GM18868 (cell line): ENCODE data around the gene SPAG16.

Experiments
- ATAC-seq: cut with Tn5 transposase; IDR thresholded peaks from one replicate; pipeline ENCODE4 v1.9.1; 2021; ENCODE audit warnings: mild to moderate bottlenecking, moderate library complexity; ENCODE audit not compliant: unreplicated experiment

SPAG16 gene

DNA sequence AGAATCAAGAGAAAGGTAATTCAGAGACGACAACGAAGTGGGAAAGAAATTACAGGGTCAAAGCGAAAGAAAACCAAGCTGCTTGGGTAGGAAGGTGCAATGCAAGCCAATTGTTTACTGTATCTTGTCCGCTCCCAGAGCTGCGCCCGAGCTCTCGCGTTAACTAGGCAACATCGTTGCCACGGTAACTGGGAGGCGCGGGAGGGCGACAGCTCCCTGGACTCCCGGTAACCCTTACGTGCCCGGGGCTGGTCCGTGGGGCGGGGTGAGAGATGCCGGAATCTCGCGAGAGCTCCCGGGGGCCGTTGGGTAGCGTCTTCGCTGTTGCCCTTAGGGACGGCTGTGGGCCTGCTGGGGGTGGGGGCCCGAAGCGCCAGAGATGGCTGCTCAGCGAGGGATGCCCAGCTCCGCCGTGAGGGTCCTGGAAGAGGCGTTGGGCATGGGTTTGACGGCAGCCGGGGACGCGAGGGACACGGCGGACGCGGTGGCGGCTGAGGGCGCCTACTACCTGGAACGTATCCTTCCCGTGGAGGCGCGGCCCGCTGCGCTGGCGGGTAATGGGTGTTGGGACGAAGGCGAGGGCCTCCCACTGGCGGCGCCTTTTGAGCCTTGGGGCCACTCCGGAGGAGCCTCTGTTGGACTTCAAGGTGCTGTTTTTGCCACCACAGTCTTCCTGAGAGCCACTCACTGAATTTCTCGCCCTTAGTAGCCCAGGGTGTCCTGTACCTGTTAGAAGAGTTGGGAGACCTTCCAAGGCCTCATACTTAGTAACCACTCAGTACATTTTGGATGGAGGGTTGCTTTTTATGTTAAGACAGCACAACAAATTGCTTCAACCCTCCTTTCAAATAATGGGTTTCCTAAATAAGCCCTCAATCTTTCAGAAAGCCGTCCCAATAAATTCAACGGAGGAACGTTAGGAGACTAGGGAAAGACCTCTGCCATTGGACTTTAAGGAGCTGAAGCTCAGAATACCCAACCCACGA, at the start of gene SPAG16:
SPAG16 (plus strand) TSS at position 360 of the 986 bp plus-strand sequence.
- peak; percentile 99 for ATAC-seq

DNA sequence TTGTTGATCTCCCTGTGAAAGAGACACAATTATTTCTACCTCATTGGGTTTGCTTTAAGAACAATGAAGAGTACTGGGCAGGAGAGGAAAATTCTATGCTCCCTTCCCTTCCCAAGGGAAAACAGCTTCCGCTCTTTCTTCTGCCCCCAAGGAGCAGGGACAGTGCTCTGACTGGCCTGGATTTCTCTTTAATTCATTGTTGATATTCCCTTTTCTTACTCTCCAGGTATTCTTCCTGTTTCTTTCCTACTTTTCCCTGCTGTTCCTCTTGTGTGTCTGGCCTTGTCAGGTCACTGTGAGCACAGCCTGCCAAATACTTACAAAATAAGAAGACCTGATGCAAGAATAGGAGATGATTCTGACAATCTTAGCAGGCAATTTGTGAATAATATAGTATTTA, 49.6 kb upstream of the SPAG16 start:
- no peak for ATAC-seq

DNA sequence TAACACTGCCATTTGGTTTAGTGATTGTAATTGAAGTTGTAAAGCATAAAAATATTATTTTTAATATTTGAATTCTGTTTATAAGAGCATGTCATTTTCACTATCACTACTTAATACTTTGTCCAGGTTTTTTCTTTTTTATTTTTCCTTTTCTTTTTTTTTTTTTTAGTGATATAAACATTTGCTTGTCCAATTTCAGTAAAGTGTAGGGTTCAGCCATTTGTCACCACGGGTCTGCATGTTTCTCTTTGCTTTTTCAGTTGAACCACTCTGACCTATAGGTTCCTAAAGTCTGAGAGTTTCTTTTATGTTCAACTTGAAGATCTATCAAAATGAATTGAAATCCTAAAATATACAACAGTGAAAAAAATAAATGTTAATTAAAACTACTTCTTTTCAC, 48.5 kb upstream of the SPAG16 start:
- no peak for ATAC-seq

DNA sequence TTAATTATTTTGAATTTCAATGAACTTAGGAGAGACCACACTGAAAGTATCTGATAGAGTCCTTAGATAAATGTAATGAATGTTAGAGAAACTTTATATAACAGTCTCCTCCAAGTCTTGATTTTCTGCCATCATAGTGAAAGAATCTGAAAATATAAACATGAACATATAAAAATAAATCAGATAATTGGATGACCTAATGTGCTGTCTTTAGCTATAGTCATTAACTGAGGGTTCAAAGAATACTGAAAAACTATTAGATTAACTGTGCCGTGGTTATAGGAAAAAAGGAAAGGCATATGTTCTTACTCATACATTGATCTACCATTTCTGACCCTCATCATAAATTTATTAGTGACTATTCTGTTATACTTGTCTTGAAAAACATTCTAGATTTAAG, 47.0 kb upstream of the SPAG16 start:
- ATAC-seq, result no peak

DNA sequence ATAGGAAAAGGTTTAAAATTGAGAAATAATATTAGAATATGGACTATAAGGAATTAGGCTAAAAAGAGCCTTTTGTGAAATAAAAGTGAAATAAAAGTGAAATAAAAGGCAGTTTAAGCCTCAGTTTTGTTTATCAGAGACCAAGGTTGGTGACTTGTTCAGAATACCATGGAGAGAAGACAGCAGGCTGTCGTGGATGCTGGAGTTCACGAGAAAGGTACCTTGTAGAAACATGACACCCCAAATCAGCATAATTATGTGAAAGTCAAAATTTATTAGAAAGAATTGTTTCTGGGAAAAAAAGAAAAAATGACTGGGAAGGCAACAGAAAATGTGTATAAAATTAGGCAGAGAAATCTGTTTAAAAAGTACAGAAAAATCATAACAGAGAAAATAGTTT, 46.5 kb upstream of the SPAG16 start:
- ATAC-seq, result no peak

DNA sequence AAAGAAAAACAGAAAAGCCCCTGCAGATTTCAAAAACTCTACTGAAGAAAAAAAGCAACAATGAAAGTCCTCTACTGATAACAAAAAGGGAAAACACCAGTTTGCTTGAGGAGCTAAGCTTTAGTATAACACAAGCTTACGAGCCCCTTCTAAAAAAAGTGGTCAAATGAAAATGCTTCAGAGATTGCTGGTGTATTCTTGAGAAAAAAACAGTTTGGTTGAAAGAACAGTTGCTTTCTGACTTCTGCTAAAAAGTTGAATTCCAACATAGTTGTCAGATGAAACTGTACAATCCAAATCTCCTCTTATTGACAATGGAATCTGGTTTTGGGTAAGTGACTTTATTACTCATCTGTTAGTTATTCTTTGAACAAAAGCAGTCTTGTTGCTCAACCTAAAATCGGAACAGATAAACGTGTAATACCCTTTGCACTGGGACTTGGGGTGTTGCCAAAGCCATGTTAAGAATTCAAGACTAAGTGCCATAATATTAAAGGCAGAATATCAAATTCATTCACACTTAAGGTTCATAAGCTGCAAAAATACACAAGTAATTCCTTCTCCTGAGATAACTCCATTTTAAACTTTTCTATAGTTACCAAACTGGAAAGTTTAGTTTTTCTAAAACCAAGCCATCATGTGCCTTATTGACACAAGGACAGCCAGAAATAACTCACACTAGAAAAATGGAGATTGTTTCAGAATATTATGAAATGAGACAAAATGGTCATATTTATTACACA, 45.3 kb upstream of the SPAG16 start:
- ATAC-seq, result peak; percentile 45

DNA sequence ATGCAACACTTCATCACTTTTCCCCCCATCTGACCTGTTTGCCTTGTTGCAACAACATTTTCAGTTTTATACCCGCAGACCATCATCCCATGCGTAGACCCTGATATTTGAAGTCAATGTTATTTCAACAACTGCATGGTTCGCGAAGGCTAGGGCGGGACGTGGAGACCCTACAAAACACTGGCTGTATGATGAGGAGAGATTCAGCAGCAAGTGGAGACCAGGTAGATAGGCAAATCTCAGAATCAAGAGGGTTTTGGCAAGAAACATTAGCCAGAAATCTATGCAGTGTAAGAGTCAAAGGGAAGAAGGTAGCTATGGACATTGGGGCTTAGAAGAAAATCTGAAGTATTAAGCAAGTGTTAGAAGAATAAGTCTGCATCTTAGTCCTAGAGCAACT, 42.4 kb upstream of the SPAG16 start:
- no peak for ATAC-seq

DNA sequence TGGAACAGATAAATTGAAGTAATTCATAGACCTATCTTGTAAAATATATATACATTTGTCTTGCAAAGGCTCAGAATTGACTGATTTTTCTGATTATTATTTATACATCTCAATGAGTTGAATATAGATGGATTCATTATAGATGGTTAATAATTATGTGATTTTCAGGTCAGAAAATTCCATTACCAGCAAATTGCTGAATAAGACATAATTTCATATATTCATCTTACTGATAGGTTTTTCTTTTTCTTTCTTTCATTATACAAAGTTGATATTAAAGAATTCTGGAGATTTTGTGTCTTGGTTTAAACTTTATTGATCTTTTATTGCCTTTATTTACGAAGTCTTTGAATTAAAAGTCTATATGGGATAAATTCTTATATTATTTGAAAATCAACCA, 41.6 kb upstream of the SPAG16 start:
- ATAC-seq, result no peak

DNA sequence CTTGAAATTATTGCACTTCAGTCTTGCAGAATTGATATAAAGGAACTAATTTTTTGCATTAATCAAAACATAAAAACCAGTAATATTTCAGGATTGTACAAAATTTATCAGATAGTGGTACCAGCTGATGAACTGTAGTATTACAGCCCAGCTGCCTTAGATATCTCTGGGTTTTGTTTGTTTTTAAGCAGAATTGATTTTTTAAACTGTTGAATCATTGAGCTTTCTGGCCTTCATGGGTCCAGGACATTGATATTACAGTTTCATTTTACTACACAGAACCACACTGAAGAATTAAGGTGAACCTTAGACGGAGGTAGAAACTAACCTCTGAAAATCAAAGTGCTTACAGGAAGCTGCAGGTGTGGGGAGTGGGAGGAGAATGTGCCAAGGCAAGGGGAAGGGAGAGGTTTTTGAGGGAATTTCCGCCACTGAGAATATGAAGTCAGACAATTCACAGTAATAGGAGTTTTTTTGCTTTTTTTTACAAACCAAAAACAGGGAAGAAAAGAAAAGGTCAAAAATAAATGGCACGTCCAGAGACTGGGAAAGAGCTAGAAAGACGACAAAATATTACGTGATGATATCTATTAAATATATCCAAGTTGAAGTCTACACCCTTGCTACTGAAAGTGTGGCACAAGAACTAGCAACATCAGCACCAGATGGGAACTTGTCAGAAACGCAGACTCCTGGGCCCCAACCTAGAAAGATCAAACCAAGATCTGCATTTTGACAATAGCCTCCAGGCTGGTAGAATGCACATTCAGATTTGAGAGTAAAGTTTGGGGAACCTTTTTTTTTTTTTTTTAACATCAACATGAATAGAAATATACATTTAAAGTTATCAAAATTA, 40.8 kb upstream of the SPAG16 start:
- ATAC-seq, result peak; percentile 47

DNA sequence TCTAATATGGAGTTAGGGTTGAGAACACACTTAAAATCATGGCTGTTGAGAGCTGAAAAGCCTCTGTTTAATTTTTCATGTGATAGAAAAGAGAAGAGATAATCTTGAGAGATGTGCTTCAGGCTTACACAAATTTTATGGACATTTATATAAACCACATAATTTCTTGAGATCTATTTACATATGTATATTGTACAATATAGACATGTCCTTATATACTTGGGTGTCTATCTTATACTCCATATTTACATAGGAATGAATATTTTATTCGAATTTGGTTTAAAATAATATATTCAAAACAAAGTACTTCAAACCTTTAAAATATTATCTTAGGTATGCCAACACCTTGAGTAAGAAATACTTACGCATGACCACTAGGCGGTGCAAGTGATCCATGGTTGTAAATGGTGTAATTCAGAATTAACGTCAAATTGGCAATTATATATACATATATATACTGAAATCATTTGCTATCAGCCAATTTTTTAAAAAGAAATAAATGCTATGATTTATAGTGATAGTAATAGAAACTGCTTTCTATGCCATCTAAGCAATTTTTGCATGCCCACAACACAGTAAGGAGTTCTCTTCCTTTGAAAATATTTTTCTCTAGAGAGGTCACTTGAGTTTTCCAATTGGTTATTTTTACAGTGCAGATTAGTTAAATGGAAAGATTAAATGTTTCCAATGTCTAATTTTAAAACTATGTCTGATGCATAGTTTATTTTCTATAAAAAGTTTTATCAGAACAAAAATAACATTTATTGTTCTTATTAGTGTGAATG, 37.6 kb upstream of the SPAG16 start:
- ATAC-seq, result peak; percentile 20

DNA sequence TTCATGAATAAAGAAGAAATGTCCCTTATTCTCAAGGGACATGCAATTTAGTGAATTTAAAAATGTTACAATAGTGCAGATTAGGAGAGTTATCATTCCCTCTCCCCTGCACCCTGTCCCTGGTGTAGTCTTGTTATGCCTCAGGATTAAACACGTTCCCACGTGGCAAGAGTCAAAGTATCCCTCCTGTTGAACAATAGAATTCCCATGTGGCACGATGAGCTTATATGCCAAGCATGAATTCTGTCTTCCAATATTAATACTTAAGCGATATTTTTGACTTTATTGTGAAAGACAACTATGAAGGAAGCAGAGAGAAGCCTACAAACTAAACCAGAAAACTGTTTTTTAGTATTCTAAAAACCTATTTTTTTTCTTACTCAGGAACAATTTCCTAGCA, 36.7 kb upstream of the SPAG16 start:
- no peak for ATAC-seq

DNA sequence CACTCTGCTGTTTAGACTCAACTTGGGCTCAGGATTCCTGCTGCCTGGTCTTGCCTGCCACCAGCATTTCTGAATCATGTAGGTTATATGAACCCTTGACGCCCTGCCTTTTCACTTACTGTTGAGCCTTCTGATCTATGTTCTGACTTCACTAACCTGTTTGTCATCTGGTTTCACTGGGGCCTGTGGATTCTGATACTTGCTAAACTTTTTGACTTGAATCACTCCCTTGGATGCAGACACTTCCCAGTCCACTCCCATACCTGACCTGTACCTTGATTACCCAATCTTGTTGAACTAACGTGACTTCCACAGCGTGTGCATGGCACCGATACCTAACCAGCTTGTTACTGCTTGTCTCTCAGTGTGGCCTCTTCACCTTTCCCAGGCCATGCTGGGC, 35.6 kb upstream of the SPAG16 start:
- no peak for ATAC-seq

DNA sequence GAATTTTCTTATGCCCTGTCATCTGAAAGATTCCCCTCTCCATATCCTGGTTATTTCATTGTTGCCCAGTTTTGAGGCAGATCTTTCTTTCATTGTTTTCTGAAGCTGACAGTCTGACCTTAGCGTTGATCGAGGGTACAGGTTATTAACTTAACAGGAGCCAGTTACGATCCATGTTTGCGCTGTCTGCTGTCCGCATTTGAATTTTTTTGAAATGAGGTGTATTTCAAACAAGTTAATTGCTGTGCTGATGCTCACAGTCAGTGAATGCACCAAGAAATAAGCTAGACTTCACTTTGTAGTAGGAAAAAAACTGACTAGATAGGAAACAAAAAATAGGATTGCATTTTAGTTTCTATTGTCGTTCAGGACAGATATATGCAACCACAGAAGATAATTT, 34.8 kb upstream of the SPAG16 start:
- ATAC-seq, result no peak

DNA sequence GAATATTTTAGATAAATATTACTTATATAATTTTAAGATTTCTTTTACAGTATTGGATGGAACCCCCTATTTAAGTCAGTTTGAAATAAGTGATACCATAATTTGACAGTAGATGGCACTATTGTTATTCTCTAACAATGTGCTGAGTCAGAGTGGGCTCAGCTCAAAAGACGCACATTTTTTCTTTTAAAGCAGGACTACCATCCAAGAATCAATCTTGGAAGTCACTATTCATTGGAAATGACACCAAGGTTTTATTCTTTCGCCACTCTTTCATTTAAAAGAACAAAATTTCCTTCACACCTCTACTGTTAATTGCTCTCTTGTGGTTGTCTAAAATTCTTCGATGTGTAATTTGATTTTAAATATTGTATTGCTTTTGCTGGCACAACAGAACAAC, 32.6 kb upstream of the SPAG16 start:
- ATAC-seq, result peak; percentile 81

DNA sequence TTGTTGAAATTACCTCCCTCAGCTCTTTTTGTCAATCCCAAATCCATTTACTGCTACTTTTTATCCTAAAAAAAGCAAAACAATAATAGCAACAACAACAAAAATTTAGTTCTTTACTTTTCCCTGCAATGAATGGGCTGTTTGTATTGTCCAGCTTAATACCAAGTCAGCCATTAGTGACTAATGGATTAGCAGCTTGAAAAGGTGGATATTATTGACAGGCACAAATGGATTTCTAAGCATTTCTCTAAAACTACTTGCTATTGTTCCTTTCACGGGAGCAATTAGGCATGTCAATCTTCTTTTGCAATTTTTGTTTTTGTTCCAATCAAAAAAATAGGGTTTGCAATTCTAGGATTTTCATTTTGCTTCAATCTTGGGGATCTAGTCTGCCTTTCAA, 32.1 kb upstream of the SPAG16 start:
- no peak for ATAC-seq

DNA sequence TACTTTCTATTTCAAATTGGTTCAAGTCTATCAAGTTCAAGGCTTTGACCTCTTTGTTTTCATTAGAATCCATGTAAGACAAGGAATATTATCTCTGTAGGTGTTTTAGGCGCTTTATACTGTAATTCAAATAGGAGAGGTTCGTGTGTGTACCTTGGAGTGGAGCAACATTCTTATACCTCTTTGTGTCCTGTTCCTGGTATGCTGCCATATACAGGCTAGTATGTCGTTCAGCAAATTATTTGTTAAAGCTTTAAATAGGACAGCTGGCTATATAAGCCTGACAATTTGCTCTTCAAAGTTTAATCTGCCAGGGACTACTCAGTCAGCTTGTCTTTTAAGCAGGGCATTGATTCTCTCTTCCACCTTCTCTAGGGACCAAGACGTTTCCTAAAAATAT, 31.1 kb upstream of the SPAG16 start:
- ATAC-seq, result no peak

DNA sequence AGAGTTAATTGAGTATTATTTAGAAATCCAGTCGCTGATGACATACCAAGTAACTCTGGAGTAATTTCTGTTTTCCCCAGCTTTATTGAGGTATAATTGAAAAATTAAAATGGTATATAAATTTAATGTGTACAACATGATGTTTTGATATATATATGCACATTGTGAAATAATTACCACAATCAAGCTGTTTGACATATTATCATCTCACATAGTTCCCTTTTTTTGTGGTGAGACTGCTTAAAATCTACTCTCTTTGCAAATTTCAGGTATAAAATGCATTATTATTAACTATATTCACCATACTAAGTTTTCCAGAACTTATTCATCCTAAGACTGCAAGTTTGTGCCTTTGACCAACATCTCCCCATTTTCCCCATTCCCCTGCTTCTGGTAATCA, 25.0 kb upstream of the SPAG16 start:
- no peak for ATAC-seq

DNA sequence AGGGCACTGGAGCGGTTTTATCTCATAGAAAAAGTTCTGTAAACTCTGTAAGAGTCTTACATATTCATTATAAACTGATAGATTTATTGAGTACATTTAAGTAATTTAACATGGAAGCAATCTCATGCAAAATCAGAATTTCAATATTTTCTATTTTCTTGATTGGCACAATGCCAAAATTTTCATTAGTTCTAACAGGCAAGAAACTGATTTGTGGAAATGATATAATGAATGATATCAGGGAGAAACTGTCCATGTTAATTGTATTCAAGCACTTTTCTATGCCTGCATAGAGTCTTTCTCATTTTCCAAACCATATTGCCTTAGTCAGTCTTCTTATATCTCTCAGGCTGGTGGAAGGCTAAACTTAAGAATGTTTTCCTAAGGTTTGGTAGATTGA, 23.0 kb upstream of the SPAG16 start:
- no peak for ATAC-seq

DNA sequence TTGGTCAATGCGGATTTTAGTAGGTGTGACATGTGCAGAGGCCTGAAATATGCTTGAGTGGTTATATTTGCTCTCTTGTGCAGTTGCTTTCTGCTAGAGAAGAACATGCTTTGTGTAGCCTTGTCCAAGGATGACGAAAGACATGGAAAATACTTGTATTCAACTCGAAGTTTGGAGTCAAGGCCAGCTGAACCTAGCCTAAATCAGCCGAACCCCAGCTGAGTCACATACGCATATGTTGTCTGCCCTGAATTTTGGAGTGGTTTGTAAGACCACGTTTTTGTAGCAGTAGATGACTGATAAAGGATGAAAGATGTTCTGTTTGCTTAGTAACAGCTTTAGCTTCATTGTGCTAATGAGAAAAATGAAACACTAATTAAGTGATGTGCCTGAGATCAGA, 22.5 kb upstream of the SPAG16 start:
- no peak for ATAC-seq

DNA sequence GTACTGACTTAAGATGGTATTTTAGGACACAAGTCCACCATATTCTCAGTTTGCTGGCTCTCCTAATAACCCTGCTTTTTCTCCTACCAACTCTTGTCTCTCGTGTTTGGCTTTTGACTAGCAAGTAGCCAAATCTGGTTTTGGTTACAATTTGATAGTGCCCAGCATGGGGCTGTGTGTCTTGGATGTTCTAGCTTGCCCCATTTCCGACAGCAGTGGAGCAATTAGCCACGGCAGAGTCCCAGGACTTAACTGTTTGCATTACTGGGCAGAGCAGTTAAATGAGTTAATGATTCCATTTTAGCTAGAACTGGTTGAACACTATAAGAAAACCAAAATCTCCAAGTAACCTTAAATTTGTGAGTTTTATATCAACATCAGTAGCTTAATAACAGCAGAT, 18.6 kb upstream of the SPAG16 start:
- ATAC-seq, result no peak
